Hepatocyte (in vitro differentiated cells): Measurements from ENCODE around the gene INPP5D. TPM values are rescaled to one million over a fixed set of nuclear protein-coding genes. Genes with fewer than 3 reads are reported as not detected.

ENCODE experiments used
- DNase-seq: peaks from one replicate; pipeline ENCODE4 v3.0.0-alpha.2; 2016; ENCODE audit warnings: low spot score
- H2AFZ ChIP-seq: fragments of 200-600 bp; sonication (generic); 2 replicates; pipeline ENCODE4 v1.6.0; 2016; ENCODE audit warnings: antibody characterized with exemption, mild to moderate bottlenecking
- H3K27ac ChIP-seq: fragments of 200-600 bp; sonication (generic); 2 replicates; pipeline ENCODE4 v1.5.1; 2016; ENCODE audit warnings: mild to moderate bottlenecking
- H3K27me3 ChIP-seq: fragments of 200-600 bp; sonication (generic); 2 replicates; pipeline ENCODE4 v1.6.1; 2016
- H3K36me3 ChIP-seq: fragments of 200-600 bp; sonication (generic); replicated peaks from 2 replicates; pipeline ENCODE4 v1.5.1; 2016; ENCODE audit warnings: low read depth; ENCODE audit not compliant: insufficient read depth
- H3K4me1 ChIP-seq: fragments of 200-600 bp; sonication (generic); 2 replicates; pipeline ENCODE4 v1.5.1; 2016; ENCODE audit warnings: mild to moderate bottlenecking, moderate library complexity; ENCODE audit not compliant: insufficient read depth
- H3K4me2 ChIP-seq: fragments of 200-600 bp; sonication (generic); 2 replicates; pipeline ENCODE4 v1.6.0; 2016
- H3K4me3 ChIP-seq: fragments of 200-600 bp; sonication (generic); 2 replicates; pipeline ENCODE4 v1.5.1; 2016; ENCODE audit warnings: mild to moderate bottlenecking
- H3K79me2 ChIP-seq: fragments of 200-600 bp; sonication (generic); 2 replicates; pipeline ENCODE4 v1.6.0; 2017; ENCODE audit warnings: mild to moderate bottlenecking
- H3K9me2 ChIP-seq: fragments of 200-600 bp; sonication (generic); replicated peaks from 2 replicates; pipeline ENCODE4 v1.6.0; 2017; ENCODE audit warnings: mild to moderate bottlenecking; ENCODE audit not compliant: insufficient read depth
- H3K9me3 ChIP-seq: fragments of 200-600 bp; sonication (generic); 2 replicates; pipeline ENCODE4 v1.5.1; 2016; ENCODE audit warnings: low read depth, mild to moderate bottlenecking
- H4K20me1 ChIP-seq: fragments of 200-600 bp; sonication (generic); 2 replicates; pipeline ENCODE4 v1.6.0; 2016; ENCODE audit warnings: mild to moderate bottlenecking; ENCODE audit not compliant: insufficient read depth, poor library complexity, severe bottlenecking
- CTCF ChIP-seq: fragments of 200-600 bp; sonication (generic); IDR thresholded peaks from 2 replicates; pipeline ENCODE4 v1.5.1; 2016; ENCODE audit warnings: antibody characterized with exemption, mild to moderate bottlenecking; ENCODE audit not compliant: poor library complexity
- EZH2 ChIP-seq: fragments of 200-600 bp; sonication (generic); IDR thresholded peaks from 2 replicates; pipeline ENCODE4 v1.6.1; 2016; ENCODE audit warnings: antibody characterized with exemption, mild to moderate bottlenecking, borderline replicate concordance
- EZH2phosphoT487 ChIP-seq: fragments of 200-600 bp; sonication (generic); IDR thresholded peaks from one replicate; pipeline ENCODE4 v1.6.1; 2018; ENCODE audit warnings: antibody characterized with exemption, mild to moderate bottlenecking, low read depth, moderate library complexity; ENCODE audit not compliant: unreplicated experiment, severe bottlenecking
- WGBS: methylation state at CpG from one replicate; pipeline ENCODE4 v1.1.6; 2016; ENCODE audit warnings: low lambda C conversion rate; ENCODE audit errors: missing lambda C conversion rate; 5-methylcytosine and 5-hydroxymethylcytosine counted together
- polyA plus RNA-seq: library from polyadenylated mRNA; unstranded; fragments of >200 nt; fragmentation: Nextera tagmentation; extraction: Ambion mirVana; gene quantifications from 2 replicates; pipeline ENCODE4 v1.2.1, GENCODE V29; 2016
- total RNA-seq: library from RNA; depleted of rRNA; stranded (reverse); fragments of >200 nt; gene quantifications from 2 replicates; pipeline ENCODE4 v1.2.3, GENCODE V29; 2014

The INPP5D gene
- total and polyA plus RNA-seq, 2 experiments from 2014 or later, result 3.3 to 5.2 TPM

- TF ChIP-seq EZH2phosphoT487 (no peak), CTCF (no peak), EZH2 (no peak)
- Histone ChIP-seq H2AFZ (no peak overlapping the region), H3K36me3 (no peaks in the 10 kb centered on the region), H3K27me3 (no peaks in the 10 kb centered on the region), H3K79me2 (no peaks in the 10 kb centered on the region), H3K4me1 (no peaks in the 10 kb centered on the region), H3K4me3 (no peak overlapping the region), H4K20me1 (no peaks in the 10 kb centered on the region), H3K4me2 (no peak overlapping the region), H3K27ac (no peak overlapping the region), H3K9me2 (no peaks in the 10 kb centered on the region), H3K9me3 (no peaks in the 10 kb centered on the region)
- no peak for DNase-seq
- 93% methylated on average over 14 of the region's 14 CpGs for WGBS
These were observed 163.1 kb downstream of the INPP5D start for GRCh38 chr2:233223059-233223894.

- Histone ChIP-seq H2AFZ (no peak overlapping the region), H3K9me2 (no peaks in the 10 kb centered on the region), H3K4me3 (no peak overlapping the region), H3K36me3 (no peaks in the 10 kb centered on the region), H3K79me2 (no peaks in the 10 kb centered on the region), H3K4me1 (no peaks in the 10 kb centered on the region), H4K20me1 (no peaks in the 10 kb centered on the region), H3K27me3 (no peaks in the 10 kb centered on the region), H3K4me2 (no peak overlapping the region), H3K27ac (no peak overlapping the region), H3K9me3 (no peaks in the 10 kb centered on the region)
- DNase-seq, result no peak
- TF ChIP-seq EZH2 (no peak), CTCF (no peak), EZH2phosphoT487 (no peak)
- WGBS, result 89% methylated on average over 5 of the region's 5 CpGs
These were observed 165.3 kb downstream of the INPP5D start for GRCh38 chr2:233225230-233226068.

- WGBS, result 76% methylated on average over 2 of the region's 2 CpGs
- no peak for TF ChIP-seq EZH2phosphoT487
- no peak for TF ChIP-seq CTCF
- TF ChIP-seq EZH2, result no peak
- H2AFZ ChIP-seq, result no peak overlapping the region
These were observed 166.4 kb downstream of the INPP5D start for GRCh38 chr2:233226511-233227031.

More at GRCh38 chr2:233226511-233227031, 166.4 kb downstream of the INPP5D start:
- no peaks in the 10 kb centered on the region for H3K79me2 ChIP-seq
- DNase-seq, result no peak
- no peak overlapping the region for H3K4me3 ChIP-seq
- H4K20me1 ChIP-seq, result no peaks in the 10 kb centered on the region
- no peak overlapping the region for H3K27ac ChIP-seq
- no peaks in the 10 kb centered on the region for H3K27me3 ChIP-seq
- H3K36me3 ChIP-seq, result no peaks in the 10 kb centered on the region
- no peaks in the 10 kb centered on the region for H3K9me3 ChIP-seq
- H3K9me2 ChIP-seq, result no peaks in the 10 kb centered on the region
- no peak overlapping the region for H3K4me2 ChIP-seq
- H3K4me1 ChIP-seq, result no peaks in the 10 kb centered on the region
